Measurements from ENCODE around the gene GPX5. TPM values are rescaled to one million over a fixed set of nuclear protein-coding genes. Genes with fewer than 3 reads are reported as not detected.

The GPX5 gene
- total and polyA plus RNA-seq, 2 experiments from 2014 or later, result not detected

GRCh38 chr6:28555136-28555535, 29.5 kb downstream of the GPX5 start:
- peaks cover 11% of the 10 kb centered on the region; the same call in 2 of the 3 replicates for H3K4me1 Mint-ChIP-seq
- no peak overlapping the region for H3K27ac Mint-ChIP-seq
- H3K4me1 ChIP-seq (ENCODE audit: insufficient read depth), result peaks cover 2% of the 10 kb centered on the region
- DNase-seq (ENCODE audit: low spot score) (no peak), ATAC-seq (no peak)
- H3K9me2 ChIP-seq (ENCODE audit: insufficient read depth), result 0 out of 2 replicates have a peak, but pooled peaks cover 4% of the 10 kb centered on the region
- no peaks in the 10 kb centered on the region for H3K9me3 Mint-ChIP-seq
- no peak overlapping the region for H3K4me3 Mint-ChIP-seq
- peaks cover 64% of the 10 kb centered on the region for H3K27me3 ChIP-seq (ENCODE audit: insufficient read depth)
- no peak overlapping the region for H3K4me2 ChIP-seq
- no peaks in the 10 kb centered on the region for H3K36me3 Mint-ChIP-seq (ENCODE audit: low read depth)
- 0 out of 2 replicates have a peak overlapping the region, but pooled peaks have one; percentile 70 for H3K4me3 ChIP-seq
- 0 out of 2 replicates have a peak, but pooled peaks cover 2% of the 10 kb centered on the region for H3F3A ChIP-seq (replicated peaks; ENCODE audit: low read depth)
- no peak overlapping the region for H3K27ac ChIP-seq (ENCODE audit: low read depth)
- TF ChIP-seq EZH2phosphoT487 (IDR thresholded peaks at IDR 0.05; ENCODE audit: unreplicated experiment), result no peak
- TF ChIP-seq, protein P1, sequence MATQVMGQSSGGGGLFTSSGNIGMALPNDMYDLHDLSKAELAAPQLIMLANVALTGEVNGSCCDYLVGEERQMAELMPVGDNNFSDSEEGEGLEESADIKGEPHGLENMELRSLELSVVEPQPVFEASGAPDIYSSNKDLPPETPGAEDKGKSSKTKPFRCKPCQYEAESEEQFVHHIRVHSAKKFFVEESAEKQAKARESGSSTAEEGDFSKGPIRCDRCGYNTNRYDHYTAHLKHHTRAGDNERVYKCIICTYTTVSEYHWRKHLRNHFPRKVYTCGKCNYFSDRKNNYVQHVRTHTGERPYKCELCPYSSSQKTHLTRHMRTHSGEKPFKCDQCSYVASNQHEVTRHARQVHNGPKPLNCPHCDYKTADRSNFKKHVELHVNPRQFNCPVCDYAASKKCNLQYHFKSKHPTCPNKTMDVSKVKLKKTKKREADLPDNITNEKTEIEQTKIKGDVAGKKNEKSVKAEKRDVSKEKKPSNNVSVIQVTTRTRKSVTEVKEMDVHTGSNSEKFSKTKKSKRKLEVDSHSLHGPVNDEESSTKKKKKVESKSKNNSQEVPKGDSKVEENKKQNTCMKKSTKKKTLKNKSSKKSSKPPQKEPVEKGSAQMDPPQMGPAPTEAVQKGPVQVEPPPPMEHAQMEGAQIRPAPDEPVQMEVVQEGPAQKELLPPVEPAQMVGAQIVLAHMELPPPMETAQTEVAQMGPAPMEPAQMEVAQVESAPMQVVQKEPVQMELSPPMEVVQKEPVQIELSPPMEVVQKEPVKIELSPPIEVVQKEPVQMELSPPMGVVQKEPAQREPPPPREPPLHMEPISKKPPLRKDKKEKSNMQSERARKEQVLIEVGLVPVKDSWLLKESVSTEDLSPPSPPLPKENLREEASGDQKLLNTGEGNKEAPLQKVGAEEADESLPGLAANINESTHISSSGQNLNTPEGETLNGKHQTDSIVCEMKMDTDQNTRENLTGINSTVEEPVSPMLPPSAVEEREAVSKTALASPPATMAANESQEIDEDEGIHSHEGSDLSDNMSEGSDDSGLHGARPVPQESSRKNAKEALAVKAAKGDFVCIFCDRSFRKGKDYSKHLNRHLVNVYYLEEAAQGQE (IDR thresholded peaks at IDR 0.05; ENCODE audit: unreplicated experiment), result no peak
- no peak for TF ChIP-seq ZNF331 (CRISPR knock-in tag; IDR thresholded peaks at IDR 0.05; ENCODE audit: low read depth)
- TF ChIP-seq EZH2 (IDR thresholded peaks at IDR 0.05; ENCODE audit: low read depth, unreplicated experiment), result no peak
- no peak for TF ChIP-seq POLR2AphosphoS5 (IDR thresholded peaks at IDR 0.05; ENCODE audit: low read depth)
- TF ChIP-seq ETS1 (IDR thresholded peaks at IDR 0.05), result no peak
- TF ChIP-seq NANOG (IDR thresholded peaks at IDR 0.05; ENCODE audit: borderline replicate concordance), result no peak
- no peak for TF ChIP-seq STAT1 (IDR thresholded peaks at IDR 0.05; ENCODE audit: unreplicated experiment)
- no peak for TF ChIP-seq JUNB (IDR thresholded peaks at IDR 0.05; ENCODE audit: unreplicated experiment)
- TF ChIP-seq ZNF114 (CRISPR knock-in tag; IDR thresholded peaks at IDR 0.05), result no peak
- TF ChIP-seq CREB1 (CRISPR knock-in tag; IDR thresholded peaks at IDR 0.05; ENCODE audit: low read depth), result no peak
- no peak for TF ChIP-seq CTCF (conservative IDR thresholded peaks at IDR 0.05; ENCODE audit: low read depth in 2 of 2)
- TF ChIP-seq, protein P2, sequence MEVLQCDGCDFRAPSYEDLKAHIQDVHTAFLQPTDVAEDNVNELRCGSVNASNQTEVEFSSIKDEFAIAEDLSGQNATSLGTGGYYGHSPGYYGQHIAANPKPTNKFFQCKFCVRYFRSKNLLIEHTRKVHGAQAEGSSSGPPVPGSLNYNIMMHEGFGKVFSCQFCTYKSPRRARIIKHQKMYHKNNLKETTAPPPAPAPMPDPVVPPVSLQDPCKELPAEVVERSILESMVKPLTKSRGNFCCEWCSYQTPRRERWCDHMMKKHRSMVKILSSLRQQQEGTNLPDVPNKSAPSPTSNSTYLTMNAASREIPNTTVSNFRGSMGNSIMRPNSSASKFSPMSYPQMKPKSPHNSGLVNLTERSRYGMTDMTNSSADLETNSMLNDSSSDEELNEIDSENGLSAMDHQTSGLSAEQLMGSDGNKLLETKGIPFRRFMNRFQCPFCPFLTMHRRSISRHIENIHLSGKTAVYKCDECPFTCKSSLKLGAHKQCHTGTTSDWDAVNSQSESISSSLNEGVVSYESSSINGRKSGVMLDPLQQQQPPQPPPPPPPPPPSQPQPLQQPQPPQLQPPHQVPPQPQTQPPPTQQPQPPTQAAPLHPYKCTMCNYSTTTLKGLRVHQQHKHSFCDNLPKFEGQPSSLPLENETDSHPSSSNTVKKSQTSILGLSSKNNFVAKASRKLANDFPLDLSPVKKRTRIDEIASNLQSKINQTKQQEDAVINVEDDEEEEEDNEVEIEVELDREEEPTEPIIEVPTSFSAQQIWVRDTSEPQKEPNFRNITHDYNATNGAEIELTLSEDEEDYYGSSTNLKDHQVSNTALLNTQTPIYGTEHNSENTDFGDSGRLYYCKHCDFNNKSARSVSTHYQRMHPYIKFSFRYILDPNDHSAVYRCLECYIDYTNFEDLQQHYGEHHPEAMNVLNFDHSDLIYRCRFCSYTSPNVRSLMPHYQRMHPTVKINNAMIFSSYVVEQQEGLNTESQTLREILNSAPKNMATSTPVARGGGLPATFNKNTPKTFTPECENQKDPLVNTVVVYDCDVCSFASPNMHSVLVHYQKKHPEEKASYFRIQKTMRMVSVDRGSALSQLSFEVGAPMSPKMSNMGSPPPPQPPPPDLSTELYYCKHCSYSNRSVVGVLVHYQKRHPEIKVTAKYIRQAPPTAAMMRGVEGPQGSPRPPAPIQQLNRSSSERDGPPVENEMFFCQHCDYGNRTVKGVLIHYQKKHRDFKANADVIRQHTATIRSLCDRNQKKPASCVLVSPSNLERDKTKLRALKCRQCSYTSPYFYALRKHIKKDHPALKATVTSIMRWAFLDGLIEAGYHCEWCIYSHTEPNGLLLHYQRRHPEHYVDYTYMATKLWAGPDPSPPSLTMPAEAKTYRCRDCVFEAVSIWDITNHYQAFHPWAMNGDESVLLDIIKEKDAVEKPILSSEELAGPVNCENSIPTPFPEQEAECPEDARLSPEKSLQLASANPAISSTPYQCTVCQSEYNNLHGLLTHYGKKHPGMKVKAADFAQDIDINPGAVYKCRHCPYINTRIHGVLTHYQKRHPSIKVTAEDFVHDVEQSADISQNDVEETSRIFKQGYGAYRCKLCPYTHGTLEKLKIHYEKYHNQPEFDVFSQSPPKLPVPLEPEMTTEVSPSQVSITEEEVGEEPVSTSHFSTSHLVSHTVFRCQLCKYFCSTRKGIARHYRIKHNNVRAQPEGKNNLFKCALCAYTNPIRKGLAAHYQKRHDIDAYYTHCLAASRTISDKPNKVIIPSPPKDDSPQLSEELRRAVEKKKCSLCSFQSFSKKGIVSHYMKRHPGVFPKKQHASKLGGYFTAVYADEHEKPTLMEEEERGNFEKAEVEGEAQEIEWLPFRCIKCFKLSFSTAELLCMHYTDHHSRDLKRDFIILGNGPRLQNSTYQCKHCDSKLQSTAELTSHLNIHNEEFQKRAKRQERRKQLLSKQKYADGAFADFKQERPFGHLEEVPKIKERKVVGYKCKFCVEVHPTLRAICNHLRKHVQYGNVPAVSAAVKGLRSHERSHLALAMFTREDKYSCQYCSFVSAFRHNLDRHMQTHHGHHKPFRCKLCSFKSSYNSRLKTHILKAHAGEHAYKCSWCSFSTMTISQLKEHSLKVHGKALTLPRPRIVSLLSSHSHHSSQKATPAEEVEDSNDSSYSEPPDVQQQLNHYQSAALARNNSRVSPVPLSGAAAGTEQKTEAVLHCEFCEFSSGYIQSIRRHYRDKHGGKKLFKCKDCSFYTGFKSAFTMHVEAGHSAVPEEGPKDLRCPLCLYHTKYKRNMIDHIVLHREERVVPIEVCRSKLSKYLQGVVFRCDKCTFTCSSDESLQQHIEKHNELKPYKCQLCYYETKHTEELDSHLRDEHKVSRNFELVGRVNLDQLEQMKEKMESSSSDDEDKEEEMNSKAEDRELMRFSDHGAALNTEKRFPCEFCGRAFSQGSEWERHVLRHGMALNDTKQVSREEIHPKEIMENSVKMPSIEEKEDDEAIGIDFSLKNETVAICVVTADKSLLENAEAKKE (CRISPR knock-in tag; IDR thresholded peaks at IDR 0.05), result no peak
- H4K20me1 ChIP-seq (replicated peaks; ENCODE audit: insufficient read depth), result no peaks in the 10 kb centered on the region
- 0 out of 2 replicates have a peak overlapping the region, but pooled peaks have one; percentile 97 for H2AFZ ChIP-seq
- peaks cover 11% of the 10 kb centered on the region for H3K27me3 Mint-ChIP-seq (ENCODE audit: insufficient read depth, low read depth, poor library complexity)
- no peaks in the 10 kb centered on the region for H3K79me2 ChIP-seq (replicated peaks; ENCODE audit: insufficient read depth)
- no peaks in the 10 kb centered on the region for H3K36me3 ChIP-seq (ENCODE audit: insufficient read depth)

Data from GM23338 (cell line).